Left ventricle myocardium inferior (tissue), 1 donor: ENCODE results near the gene KRT7. TPM values are rescaled to one million over a fixed set of nuclear protein-coding genes. Genes with fewer than 3 reads are reported as not detected.

Experiments
- DNase-seq: peaks from one replicate; pipeline ENCODE4 v3.0.0-alpha.2; 2020
- H3K27ac ChIP-seq: fragments of 200-600 bp; replicated peaks from 2 replicates; pipeline ENCODE4 v1.8.0; 2021
- H3K27me3 ChIP-seq: fragments of 200-600 bp; 2 replicates; pipeline ENCODE4 v1.8.0; 2021; ENCODE audit warnings: low read depth
- H3K36me3 ChIP-seq: fragments of 200-600 bp; 2 replicates; pipeline ENCODE4 v1.8.0; 2021
- H3K4me1 ChIP-seq: fragments of 200-600 bp; 2 replicates; pipeline ENCODE4 v1.8.0; 2021
- H3K4me3 ChIP-seq: fragments of 200-600 bp; 2 replicates; pipeline ENCODE4 v1.8.0; 2021; ENCODE audit warnings: mild to moderate bottlenecking, moderate library complexity
- H3K9me3 ChIP-seq: fragments of 200-600 bp; replicated peaks from 2 replicates; pipeline ENCODE4 v1.8.0; 2021
- intact Hi-C: fragments of 100-400 bp; cut with micrococcal nuclease; formaldehyde crosslinking; loops from one replicate; pipeline ENCODE4 v1.11.0; 2022
- total RNA-seq: library from RNA; stranded (reverse); fragmentation: NEBNext Ultra II Directional; extraction: Animal tissue kit (Norgen Biotek cat#: 25700); gene quantifications from one replicate; pipeline ENCODE4 v1.2.1, GENCODE V29; 2021
- TF ChIP-seq, protein P1 (sequence below): fragments of 200-600 bp; IDR thresholded peaks from 2 replicates; pipeline ENCODE4 v1.8.0; 2021; ENCODE audit warnings: antibody characterized with exemption, mild to moderate bottlenecking, borderline replicate concordance
- donor health status: DM: no; HTN: yes; CAD: no; lungs with severe emphysema.

Gene KRT7
- total RNA-seq, 1 donor from 2014 or later, result not detected

- Histone ChIP-seq H3K9me3 (no peaks in the 10 kb centered on the region), H3K36me3 (no peaks in the 10 kb centered on the region), H3K4me1 (peaks cover 56% of the 10 kb centered on the region), H3K27ac (no peak overlapping the region), H3K27me3 (no peaks in the 10 kb centered on the region), H3K4me3 (no peak overlapping the region)
- peak; percentile 7 for DNase-seq
- TF ChIP-seq, protein P1, sequence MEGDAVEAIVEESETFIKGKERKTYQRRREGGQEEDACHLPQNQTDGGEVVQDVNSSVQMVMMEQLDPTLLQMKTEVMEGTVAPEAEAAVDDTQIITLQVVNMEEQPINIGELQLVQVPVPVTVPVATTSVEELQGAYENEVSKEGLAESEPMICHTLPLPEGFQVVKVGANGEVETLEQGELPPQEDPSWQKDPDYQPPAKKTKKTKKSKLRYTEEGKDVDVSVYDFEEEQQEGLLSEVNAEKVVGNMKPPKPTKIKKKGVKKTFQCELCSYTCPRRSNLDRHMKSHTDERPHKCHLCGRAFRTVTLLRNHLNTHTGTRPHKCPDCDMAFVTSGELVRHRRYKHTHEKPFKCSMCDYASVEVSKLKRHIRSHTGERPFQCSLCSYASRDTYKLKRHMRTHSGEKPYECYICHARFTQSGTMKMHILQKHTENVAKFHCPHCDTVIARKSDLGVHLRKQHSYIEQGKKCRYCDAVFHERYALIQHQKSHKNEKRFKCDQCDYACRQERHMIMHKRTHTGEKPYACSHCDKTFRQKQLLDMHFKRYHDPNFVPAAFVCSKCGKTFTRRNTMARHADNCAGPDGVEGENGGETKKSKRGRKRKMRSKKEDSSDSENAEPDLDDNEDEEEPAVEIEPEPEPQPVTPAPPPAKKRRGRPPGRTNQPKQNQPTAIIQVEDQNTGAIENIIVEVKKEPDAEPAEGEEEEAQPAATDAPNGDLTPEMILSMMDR, result no peak
- intact Hi-C loops, result no loop called here
Measured at GRCh38 chr12:52200781-52201450, 32.1 kb upstream of the KRT7 start.

DNA sequence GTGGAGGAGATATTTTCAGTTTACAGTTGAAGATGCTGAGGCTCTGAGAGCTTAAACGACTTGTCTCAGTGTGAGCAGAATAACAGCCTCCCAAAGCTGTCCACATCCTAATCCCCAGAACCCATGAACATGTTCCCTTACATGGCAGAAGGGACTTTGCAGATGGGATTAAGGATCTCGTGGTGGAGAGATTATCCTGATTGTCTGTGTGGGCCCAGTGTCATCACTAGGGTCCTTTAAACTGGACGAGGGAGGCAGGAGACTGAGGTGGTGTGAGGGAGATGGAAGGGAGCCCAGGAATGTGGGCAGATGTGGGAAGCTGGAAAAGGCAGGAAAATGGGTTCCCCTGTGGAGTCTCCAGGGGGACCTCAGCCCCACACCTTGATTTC, 31.6 kb upstream of the KRT7 start:
- peaks cover 56% of the 10 kb centered on the region for H3K4me1 ChIP-seq
- H3K9me3 ChIP-seq, result no peaks in the 10 kb centered on the region
- TF ChIP-seq, protein P1, result no peak
- intact Hi-C loops, result no loop called here
- peak; percentile 5 for DNase-seq
- H3K27me3 ChIP-seq, result no peaks in the 10 kb centered on the region
- H3K27ac ChIP-seq, result no peak overlapping the region
- H3K4me3 ChIP-seq, result no peak overlapping the region
- H3K36me3 ChIP-seq, result no peaks in the 10 kb centered on the region

- no peaks in the 10 kb centered on the region for H3K36me3 ChIP-seq
- H3K4me1 ChIP-seq, result peaks cover 58% of the 10 kb centered on the region
- TF ChIP-seq, protein P1, result no peak
- intact Hi-C loops, result no loop called here
- H3K27ac ChIP-seq, result no peak overlapping the region
- H3K4me3 ChIP-seq, result no peak overlapping the region
- DNase-seq, result peak; percentile 13
- H3K27me3 ChIP-seq, result no peaks in the 10 kb centered on the region
- H3K9me3 ChIP-seq, result no peaks in the 10 kb centered on the region
Measured at GRCh38 chr12:52202361-52203078, 30.5 kb upstream of the KRT7 start.

DNA sequence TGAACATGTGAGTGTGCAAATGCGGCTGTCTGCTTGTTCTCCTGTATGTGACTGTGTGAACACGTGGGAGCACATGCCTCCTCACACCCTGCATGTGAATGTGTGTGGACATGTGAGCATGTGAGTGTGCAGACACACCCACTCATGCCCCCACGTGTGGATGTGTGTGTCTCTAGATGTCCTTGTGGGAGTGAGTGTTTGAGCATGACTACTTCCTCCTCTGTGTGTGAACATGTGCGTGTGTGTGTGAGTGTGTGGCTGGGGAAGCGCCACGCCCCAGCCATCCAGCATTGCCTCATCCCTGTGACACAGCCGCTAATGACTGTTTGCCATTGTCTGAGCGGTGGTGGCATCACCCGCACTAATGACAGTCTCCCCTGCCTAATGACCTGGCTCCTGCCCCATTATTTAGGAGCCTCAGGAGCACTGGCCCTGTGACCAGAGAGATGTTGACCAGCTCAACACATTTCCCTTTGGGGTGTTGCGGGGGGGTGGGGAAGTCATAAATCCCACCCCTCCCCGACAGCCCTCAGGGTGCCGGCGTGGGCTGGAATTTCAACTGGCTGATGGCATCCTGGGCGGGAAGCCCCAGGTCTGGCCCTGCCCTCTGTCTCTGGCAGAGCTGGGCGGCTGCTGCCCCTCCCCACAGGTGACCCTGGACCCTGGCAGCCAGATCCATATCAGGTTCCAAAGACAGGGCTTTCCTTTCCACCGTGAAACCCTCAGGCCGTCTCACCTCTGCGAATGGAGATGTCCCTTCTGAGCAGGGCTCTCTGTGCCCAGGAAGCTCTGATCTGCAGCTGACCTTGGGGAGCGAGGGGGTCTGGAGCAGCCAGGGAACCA, 29.7 kb upstream of the KRT7 start:
- peak; percentile 42 for DNase-seq
- Histone ChIP-seq H3K36me3 (no peaks in the 10 kb centered on the region), H3K4me1 (peaks cover 58% of the 10 kb centered on the region), H3K9me3 (no peaks in the 10 kb centered on the region), H3K4me3 (no peak overlapping the region), H3K27ac (no peak overlapping the region), H3K27me3 (no peaks in the 10 kb centered on the region)
- intact Hi-C loops, result no loop called here
- TF ChIP-seq, protein P1, result no peak

DNA sequence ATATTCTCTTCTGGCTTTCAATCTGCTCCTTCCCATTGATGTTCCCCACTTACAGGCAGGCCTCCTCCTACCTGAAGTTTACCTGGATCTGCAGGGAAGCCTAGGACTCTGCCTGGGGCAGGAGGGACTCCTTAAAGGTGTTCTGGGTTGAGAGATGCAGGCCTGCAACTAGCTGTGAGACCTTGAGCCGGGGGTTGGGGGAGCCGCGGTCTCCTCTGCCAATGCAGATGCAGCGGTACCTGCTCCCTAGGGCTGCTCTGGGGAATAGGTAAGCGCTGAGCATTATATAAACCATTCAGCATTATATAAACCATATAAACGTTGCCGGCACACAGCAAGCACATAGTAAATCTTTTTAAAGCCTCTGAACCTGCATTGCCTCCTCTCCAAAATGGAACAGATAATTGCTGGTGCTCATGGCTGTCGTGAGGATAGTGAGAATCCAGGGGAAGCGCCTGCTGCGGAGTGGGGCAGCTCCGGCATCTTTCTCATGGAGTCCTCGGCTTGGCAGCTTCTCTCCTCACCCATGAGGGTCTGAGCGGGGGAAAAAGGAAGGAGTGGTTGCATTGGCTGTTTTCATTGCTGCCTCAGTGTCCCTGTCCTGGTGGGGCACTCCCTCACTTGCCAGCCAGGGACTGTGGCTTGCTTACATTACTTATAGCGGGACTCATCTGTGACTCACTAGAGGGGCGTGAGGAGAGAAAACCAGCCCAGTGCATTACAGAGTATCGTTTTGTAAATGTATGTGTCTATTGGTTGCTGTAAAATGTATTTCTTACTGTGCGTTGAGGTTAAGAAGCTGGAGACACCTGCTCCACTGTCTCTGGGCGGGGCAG, 28.7 kb upstream of the KRT7 start:
- intact Hi-C loops, result no loop called here
- Histone ChIP-seq H3K9me3 (no peaks in the 10 kb centered on the region), H3K27me3 (peaks cover 9% of the 10 kb centered on the region), H3K27ac (no peak overlapping the region), H3K4me1 (peaks cover 55% of the 10 kb centered on the region), H3K36me3 (no peaks in the 10 kb centered on the region), H3K4me3 (no peak overlapping the region)
- no peak for DNase-seq
- TF ChIP-seq, protein P1, result no peak
